Measurements from ENCODE around the gene EML5.

EML5 gene

GRCh38 chr14:88614218-88614907 is 178.4 kb downstream of the EML5 start:
- DNase-seq, result no peak

GRCh38 chr14:88613552-88614010 is 179.2 kb downstream of the EML5 start:
- DNase-seq, result no peak

GRCh38 chr14:88612981-88613380 is 179.8 kb downstream of the EML5 start:
- no peak for DNase-seq

- no peak for DNase-seq
These were observed 180.9 kb downstream of the EML5 start for GRCh38 chr14:88611878-88612277.

- no peak for DNase-seq
These were observed 184.9 kb downstream of the EML5 start for GRCh38 chr14:88607829-88608228.

- DNase-seq, result no peak
These were observed 187.2 kb downstream of the EML5 start for GRCh38 chr14:88605594-88605993.

GRCh38 chr14:88604212-88604611 is 188.5 kb downstream of the EML5 start:
- DNase-seq, result no peak

- no peak for DNase-seq
These were observed 192.9 kb downstream of the EML5 start for GRCh38 chr14:88599761-88600439.

GRCh38 chr14:88599326-88599725 is 193.4 kb downstream of the EML5 start:
- no peak for DNase-seq

GRCh38 chr14:88598097-88598675 is 194.6 kb downstream of the EML5 start:
- DNase-seq, result no peak

GRCh38 chr14:88597601-88598000 is 195.2 kb downstream of the EML5 start:
- DNase-seq, result no peak

- no peak for DNase-seq
These were observed 195.7 kb downstream of the EML5 start for GRCh38 chr14:88597038-88597437.

GRCh38 chr14:88592031-88592430 is 200.7 kb downstream of the EML5 start:
- no peak for DNase-seq

GRCh38 chr14:88590173-88590572 is 202.6 kb downstream of the EML5 start:
- DNase-seq, result no peak

- no peak for DNase-seq
These were observed 204.7 kb downstream of the EML5 start for GRCh38 chr14:88588081-88588480.

- no peak for DNase-seq
These were observed 208.3 kb downstream of the EML5 start for GRCh38 chr14:88584451-88584850.

GRCh38 chr14:88576222-88576621 is 216.5 kb downstream of the EML5 start:
- DNase-seq, result no peak

GRCh38 chr14:88572117-88572516 is 220.6 kb downstream of the EML5 start:
- DNase-seq, result no peak

GRCh38 chr14:88568196-88568595 is 224.6 kb downstream of the EML5 start:
- no peak for DNase-seq

- no peak for DNase-seq
These were observed 227.3 kb downstream of the EML5 start for GRCh38 chr14:88565427-88565826.

GRCh38 chr14:88563845-88564244 is 228.9 kb downstream of the EML5 start:
- no peak for DNase-seq

GRCh38 chr14:88562831-88563686 is 229.7 kb downstream of the EML5 start, which contains the start of gene ZC3H14:
TSS of gene ZC3H14 (plus strand) at chr14:88563037. CDS start at chr14:88563134, 97 bp downstream.
- DNase-seq, result peak; percentile 90

GRCh38 chr14:88562532-88562830 is 230.3 kb downstream of the EML5 start:
- no peak for DNase-seq

Measured in CD4-positive, alpha-beta T cell treated with Interleukin-1 beta for 1 hour (primary cell).